Stimulated activated CD4-positive, alpha-beta T cell treated with anti-CD3 and anti-CD28 coated beads, Interleukin-15, amount 100 ng/mL, for 24 hours (primary cell): Measurements from ENCODE around the gene ASB18.

Experiments used
- DNase-seq: peaks from one replicate; pipeline ENCODE4 v3.0.0-alpha.2; 2020

The ASB18 gene

DNA sequence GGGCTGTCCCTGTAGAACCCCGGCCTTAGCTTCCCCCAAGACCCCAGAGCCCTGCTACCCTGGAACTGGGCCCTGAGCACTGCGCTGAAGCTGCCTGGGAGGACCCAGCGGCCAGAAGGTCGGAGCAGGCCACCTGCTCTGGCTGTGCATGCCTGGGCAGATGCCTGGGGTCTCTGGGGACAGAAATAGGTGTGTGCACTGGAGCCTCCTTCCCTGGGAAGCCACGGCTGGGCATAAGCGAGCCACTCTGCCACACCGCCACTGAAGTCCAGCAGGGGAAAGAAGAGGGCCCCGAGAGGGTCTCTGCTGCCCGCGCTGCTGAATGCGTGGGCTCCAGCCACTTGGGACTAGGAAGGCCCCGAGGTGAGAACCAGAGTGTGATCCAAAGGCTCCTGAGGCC lies 102.7 kb downstream of the ASB18 start:
- no peak for DNase-seq

DNA sequence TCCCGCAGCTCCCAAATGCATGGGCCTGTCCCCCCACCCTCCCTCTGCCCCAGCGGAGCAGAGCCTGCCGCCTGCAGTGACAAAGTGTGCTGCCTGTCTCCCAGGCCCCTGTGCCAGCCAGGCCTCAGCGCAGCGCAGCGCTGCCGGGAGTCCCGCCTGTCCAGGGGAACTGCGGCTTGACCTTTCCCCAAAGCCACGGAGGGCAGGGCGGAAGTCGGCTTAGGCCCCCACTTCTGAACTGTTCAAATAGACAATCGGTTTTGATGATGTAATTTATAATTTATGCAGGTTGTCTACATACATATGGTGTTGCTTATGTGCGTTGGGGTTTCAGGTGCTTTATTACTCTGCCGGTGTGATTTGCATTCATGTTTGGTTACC lies 103.1 kb downstream of the ASB18 start:
- DNase-seq, result no peak

DNA sequence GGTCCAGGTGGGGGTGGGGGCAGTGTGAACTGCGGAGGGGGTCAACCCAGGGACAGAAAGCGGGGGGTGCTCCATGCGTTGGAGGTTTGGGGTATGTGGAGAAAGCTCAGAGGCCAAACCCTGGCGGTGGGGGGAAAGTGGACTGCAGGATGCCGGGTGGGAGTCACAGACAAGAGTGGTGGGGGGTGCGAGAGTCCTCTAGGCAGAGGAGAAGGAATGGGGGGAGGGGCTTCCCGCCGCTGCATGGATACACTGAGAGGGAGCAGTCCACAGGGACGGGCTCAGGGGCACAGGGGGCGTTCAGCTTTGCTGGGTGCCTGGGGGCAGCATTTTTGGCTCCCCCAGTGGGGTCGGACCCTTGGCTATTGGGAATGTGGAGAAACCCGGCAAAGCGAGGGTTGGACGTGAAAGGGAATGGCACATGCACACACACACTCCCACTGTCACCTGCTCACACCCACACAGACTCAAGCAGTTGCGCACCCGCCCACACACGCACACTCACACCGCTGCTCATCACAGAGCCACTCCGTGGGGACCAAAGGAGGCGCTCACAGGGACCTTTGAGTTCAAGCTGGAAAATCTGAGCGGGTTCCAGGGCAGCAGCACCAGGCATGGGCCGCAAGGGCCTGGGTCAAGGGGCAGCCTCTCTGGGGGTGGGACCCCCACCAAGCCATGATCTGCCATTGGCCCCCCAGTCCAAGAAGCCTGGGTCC lies 103.7 kb downstream of the ASB18 start:
- DNase-seq, result no peak

DNA sequence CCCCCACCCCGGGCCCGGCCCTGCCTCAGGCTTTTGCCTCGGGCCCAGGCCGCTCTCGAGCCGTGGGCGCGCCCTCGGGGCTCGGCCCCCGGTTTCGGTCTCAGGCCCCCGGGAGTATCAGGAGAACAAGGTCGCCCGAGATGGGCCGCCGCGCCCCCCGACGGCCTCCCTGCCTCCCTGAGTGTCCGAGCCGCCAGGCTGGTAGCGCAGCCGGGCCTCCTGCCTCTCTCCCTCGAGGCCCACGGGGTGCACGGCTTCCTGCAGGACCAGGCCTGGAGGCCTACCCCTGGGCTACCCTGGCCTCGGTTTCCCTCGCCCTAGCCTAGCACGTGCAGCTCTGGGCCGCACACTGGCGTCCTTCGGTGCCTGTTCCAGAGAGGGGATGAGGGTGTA lies 104.4 kb downstream of the ASB18 start:
- DNase-seq, result no peak

DNA sequence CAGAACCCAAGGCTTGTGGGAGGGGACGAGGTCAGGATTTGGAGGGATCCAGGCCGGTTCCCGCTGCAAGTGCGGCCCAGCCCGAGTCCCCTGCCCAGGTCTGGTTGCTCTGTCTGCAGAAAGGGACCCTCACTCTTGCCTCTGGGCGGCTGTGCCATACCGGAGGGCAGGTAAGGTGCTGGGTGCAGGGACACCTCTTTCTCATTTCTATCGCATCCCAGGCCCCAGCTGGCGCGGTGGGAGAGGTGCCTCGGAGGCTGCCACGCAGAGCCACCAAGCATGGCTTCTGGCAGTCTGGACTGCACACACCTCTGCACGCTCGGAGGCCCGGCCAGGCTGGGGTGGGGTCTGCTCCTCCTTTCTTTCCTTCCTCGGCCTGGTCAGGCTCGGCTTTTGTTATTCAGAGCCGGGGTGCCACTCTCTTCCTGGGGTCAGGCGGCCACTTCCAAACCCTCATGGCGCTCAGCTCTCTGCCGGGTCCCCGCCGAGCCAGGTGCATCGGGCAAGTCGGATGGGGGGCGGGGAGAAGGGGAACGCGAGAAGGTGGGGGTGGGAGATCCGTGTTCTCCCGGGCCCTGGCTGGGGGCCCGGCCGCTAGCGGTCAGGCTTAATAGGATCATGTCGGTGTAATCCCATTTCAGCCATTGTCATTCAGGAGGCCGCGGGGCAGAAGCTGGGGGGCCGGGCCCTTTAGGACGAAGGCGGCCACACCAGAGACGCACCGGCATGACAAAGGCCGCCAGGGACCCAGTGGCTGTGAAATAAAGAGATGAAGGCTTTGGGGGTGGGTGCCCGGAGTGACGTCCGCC lies 105.0 kb downstream of the ASB18 start:
- DNase-seq, result no peak

DNA sequence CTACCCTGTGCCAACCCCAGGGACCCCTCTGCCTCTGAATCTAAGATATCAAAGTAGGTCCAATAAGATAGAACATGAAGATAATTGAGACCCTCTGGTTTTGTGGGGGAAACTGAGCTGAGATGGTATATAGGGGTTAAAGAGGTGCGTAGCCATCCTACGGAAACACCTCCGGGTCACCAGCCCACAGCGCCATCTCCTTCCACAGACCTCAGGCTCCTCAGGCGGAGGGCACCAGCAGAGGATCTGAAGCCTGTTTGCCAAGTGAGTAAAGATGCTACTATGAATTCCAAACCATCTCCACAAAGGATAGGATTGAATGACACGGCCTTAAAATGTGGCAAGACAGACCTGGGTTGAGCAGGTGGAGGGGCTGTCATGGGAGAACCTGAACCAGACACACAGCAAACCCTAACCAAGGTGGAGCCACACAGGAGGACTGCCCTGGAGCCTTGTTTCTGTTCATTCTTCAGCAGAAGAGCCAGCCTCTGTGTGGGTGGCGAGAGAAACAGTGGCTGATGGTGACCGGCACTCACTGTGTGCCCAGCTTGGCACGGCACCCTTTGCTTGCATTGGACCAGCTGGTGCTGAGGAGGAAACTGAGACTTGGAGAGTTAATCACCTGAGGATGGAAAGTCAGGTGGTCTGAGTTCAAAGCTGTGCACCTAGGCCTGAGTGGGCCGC lies 106.2 kb downstream of the ASB18 start:
- no peak for DNase-seq

DNA sequence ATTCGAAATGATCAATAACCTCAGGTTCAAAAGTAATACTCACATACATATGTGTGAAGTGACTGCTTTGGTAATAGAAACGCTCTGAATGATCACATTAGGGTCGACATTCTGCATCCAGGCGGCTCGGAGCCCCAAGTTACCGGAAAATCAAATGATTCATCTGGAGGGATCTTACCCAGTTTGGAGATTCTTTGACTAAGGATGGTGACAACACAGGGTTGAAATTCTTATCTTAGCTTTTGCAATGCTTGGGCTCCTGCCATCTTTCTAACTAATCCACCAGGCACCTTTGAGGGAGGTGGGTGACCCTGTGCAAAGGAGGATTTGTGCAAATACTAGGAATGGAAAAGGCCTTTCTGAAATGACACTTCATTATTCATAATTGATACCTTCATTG lies 106.8 kb downstream of the ASB18 start:
- DNase-seq, result no peak

DNA sequence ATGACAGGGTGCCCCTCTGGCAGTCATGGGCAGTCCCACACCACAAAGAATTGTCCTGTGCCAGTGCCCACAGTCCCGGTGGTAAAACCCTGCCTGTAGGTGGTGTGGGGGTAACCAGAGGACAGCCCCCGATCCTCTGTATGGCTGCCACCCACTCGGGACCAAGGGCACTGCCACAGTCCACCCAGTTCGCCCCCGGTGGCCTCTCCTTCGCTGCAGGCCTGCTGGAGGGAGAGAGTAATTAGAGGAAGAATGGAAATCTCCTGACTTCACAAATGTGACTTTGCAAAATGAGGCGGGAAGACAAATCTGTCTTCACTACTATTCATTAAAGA lies 107.4 kb downstream of the ASB18 start:
- no peak for DNase-seq

DNA sequence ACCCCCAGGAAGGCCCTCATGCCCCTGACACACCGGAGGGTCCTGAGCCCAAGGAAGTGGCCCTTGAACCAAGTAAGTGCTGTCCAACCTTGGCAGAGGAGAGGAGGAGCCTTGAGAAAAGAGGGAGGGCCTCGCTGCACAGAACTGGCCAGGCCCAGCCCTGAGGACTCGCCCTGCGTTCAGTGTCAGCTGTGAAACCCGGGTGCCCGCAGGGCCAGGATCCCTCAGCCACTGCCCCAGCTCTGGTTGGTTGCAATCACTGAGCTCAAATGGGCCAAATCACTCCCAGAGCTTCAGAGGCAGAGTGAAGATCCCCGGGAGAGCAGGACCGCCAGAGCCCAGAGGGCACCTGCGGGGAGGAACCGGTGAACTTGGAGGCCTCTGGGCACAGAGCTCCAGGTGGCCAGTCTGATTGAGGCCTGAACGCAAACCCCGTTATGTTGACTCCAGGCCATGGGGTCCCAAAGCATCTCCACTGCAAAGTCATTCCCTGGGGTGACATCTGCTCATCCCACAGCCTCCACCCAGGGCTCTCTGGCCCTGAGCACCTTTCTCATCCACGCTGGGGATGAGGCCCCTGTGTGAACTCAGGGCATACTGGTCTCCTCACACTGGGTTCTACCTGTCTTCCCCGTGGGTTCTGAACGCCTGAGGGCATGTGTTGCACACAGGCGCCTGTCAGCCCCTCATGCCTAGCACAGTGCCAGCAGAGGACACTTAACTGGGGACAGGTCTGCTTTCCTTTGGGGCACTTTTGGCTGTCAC lies 107.9 kb downstream of the ASB18 start:
- DNase-seq, result no peak

DNA sequence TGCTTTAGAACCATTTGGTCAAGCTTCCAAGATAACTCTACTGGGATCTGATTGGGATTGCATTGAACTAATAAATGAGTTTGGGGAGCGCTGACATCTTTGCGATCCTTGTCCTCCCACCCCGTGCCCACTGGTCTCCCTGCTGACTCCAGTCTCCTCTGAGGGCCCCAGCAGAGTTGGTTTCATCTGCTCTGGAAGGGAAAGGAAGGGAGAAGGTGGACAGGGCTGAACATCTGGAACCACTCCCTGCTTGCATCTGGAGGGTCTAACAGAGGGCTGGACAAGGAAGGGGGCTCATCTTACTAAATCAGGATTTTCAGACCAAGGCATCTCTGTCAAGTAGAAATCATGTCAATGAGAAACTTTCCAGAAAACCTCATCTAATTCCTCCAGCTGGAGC lies 108.8 kb downstream of the ASB18 start:
- DNase-seq, result no peak

DNA sequence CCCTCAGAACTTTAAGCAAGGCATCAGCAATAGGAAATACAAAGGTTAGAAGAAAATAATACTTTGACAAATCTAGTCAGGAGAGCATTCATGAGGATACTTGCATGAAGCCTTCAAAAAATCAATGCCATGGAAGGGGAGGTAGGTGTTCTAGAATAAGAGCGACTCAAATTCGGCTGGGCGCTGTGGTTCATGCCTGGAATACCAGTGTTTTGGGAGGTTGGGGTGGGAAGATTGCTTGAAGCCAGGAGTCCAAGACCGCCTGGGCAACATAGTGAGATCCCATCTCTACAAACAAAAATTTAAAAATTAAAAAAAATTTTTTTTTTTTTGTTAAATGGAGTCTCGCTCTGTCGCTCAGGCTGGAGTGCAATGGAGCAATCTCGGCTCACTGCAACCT lies 117.8 kb downstream of the ASB18 start:
- DNase-seq, result no peak

DNA sequence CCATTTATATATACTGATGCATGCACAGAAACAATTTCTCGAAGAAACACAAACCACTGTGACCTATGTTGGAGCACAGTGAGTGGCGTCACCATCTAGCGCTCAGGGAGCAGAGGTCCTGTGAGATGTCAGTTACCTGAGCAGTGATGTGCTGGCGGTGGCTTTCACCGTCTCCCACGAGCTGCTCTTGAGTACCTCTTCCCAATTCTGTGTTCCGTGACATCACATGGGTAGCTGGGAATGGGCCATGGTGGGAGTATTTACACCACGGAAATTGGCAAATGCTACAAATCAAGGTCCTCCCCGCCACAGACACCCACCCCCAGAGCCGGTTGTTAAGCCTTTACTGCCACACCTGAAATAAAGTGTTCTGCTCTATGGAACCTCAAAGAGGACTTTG lies 120.4 kb downstream of the ASB18 start:
- DNase-seq, result no peak
